GM13976 (cell line): ENCODE data around the gene SORCS1.
A peak's percentile ranks its signal among the peaks of the same experiment; 100 is the strongest.

Source experiments
- DNase-seq: peaks from one replicate; pipeline ENCODE4 v3.0.0; 2012; ENCODE audit warnings: low spot score
- in situ Hi-C: fragments of 300-500 bp; cut with MboI; formaldehyde crosslinking; loops from one replicate; pipeline ENCODE4 v1.12.0; 2022; ENCODE audit warnings: low sequenced_read_pairs, mixed read lengths, inconsistent platforms; ENCODE audit not compliant: unreplicated experiment
- TF ChIP-seq, protein P1 (sequence below): IDR thresholded peaks from 2 replicates; pipeline ENCODE4 v1.5.1; 2012; ENCODE audit warnings: borderline replicate concordance, mild to moderate bottlenecking; ENCODE audit not compliant: insufficient read depth; ENCODE audit errors: extremely low read depth, missing control alignments, control extremely low read depth

Gene SORCS1

DNA sequence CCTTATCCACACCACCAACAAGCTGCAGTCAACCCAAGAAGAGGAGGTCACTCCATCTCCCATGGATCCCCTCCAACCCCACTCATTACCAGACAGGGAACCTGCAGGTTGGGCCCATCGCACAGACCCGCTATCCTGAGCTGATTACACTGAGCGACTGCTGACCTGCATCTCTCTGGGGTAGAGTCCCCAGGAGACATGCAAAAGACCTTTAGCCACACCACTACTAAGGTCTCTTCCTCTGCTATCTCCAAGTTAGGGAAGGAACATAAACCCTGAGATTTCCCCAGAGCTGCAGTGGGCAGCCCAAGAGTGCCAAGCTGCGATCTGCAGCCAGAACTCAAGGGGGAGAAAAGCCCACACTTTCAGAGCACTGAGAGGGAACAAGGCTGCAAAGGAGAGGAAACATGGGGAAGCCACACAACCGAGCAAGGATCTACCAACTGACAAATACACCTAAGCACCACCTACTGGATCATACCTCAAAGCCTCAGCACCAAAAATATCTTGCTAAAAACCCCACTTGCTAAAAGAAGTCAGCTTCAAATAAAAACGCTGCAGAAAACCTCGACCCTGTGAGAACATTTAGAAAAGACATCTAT is 298.2 kb downstream of the SORCS1 start:
- DNase-seq: no peak
- in situ Hi-C loops: no loop called here

DNA sequence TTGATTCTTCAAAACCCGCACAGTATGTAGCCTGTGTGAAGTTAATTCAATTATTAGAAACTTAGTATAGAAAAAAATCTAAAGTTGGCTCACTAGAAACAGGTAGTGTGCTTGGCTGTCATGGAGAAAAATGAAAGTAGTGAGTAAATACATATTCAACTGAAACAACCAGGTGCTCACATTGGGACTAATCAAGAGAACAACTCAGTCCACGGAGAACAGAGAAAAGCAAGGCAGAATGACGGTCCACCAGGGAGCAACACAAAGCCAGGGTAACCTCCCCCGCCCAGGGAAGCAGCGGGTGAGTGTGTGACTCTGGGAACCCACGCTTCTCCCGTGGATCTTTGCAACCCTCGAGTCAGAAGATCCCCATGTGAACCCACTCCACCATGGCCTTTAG is 300.5 kb downstream of the SORCS1 start:
- no peak for DNase-seq
- in situ Hi-C loops: no loop called here
- TF ChIP-seq, protein P1, sequence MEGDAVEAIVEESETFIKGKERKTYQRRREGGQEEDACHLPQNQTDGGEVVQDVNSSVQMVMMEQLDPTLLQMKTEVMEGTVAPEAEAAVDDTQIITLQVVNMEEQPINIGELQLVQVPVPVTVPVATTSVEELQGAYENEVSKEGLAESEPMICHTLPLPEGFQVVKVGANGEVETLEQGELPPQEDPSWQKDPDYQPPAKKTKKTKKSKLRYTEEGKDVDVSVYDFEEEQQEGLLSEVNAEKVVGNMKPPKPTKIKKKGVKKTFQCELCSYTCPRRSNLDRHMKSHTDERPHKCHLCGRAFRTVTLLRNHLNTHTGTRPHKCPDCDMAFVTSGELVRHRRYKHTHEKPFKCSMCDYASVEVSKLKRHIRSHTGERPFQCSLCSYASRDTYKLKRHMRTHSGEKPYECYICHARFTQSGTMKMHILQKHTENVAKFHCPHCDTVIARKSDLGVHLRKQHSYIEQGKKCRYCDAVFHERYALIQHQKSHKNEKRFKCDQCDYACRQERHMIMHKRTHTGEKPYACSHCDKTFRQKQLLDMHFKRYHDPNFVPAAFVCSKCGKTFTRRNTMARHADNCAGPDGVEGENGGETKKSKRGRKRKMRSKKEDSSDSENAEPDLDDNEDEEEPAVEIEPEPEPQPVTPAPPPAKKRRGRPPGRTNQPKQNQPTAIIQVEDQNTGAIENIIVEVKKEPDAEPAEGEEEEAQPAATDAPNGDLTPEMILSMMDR: no peak

More for the DNA sequence above, 298.2 kb downstream of the SORCS1 start:
- TF ChIP-seq, protein P1: no peak

DNA sequence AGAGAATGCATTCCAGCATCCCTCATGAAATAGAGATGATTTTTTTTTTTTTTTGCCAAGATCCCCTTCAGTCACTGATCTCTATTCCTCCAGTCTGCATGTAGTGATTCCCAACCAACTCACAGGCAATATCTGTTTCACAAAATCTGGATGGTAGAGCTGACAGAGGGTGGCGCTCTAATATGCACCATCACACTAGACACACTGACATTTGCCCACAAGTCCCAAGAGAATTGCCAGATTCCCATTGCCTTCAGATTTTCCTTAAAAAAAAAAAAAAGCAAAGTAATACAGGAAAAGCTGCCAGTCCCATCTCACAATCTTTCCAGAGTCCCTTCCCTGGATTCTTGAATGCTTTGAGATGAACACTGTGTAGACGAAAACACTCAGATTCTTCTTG is 301.0 kb downstream of the SORCS1 start:
- in situ Hi-C loops: no loop called here
- TF ChIP-seq, protein P1: peak; percentile 15
- peak; percentile 15 for DNase-seq

DNA sequence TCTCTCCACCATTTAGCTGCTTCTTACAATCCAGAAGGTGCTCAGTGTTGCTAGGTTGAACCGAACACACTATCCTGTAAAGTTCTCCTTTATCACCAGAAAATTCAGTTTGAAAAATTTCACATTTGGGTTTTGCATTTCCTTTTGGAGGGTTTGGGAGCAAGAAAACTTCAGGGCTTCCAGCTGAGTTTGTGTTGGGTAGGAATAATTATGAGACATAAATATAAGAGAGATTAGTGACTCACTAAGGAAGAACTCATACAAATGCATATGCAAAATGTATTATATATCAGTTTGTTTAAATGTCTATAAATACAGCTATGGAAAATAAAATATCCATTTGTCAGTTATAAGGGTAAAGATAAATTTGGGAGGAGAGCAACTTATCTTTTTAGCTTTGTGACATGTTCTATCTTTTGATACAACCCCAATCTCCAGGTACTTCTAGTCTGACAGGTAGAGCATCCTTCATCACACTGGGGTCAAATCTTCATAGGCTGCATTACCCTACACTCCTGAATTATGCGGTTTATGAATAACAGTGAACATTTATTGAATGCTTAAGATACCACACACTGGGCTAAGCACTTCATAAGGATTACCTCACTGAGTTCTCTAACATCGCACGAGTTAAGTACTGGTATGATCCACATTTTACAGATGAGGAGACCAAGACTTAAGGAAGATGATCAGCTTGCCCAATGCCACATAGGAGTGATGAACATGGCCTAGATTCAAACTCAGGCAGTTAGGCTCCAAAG is 304.4 kb downstream of the SORCS1 start:
- TF ChIP-seq, protein P1: no peak
- in situ Hi-C loops: no loop called here
- no peak for DNase-seq

DNA sequence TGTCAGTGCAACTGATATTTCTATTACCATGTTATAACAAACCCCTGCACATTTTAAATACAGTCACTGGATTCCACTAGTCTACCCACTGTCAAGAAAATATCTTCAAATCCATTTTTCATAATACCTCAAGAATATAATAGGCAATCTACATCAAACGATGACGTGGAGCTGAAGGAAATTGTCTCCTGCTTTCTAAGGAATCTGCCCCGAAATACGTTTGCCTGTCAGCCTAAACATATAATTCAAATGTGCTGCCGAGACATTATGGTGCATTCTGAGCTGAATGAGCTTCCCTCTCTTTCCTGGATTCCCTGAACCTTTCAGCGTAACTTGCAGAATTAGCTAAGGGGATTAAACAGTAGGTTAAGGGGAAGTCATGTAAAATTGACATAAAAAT is 306.8 kb downstream of the SORCS1 start:
- DNase-seq: no peak
- TF ChIP-seq, protein P1: no peak
- in situ Hi-C loops: no loop called here

DNA sequence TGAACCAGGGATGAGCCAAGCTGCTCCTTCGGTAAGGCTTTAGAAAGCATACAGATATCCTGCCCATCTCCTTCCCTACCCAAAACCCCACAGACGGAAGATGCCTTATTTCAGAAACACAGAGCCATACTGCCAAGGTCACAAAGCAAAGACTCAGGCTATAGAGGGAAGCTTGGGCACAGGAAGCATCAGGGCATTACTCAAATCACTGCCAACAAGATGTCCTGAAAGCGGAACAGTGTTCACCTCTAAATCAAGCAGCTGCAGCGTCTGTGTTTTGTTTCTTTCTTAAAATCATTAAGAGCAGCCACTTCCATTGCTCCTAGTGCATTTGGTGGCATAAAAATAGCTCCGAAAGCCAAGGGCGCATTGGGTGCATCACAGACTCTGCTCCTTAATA is 307.3 kb downstream of the SORCS1 start:
- in situ Hi-C loops: no loop called here
- DNase-seq: no peak
- TF ChIP-seq, protein P1: no peak
